ENCODE results near the gene SLAMF9. TPM values are rescaled to one million over a fixed set of nuclear protein-coding genes. Genes with fewer than 3 reads are reported as not detected.

The SLAMF9 gene
- total RNA-seq, 1 experiment from 2014 or later: not detected

GRCh38 chr1:159982280-159982679 is 28.2 kb upstream of the SLAMF9 start:
- Mint-ChIP-seq H3K36me3 (ENCODE audit: insufficient read depth in 1 of 3, low read depth in 3 of 3) (no peaks in the 10 kb centered on the region), H3K27ac (no peak overlapping the region), H3K4me1 (peaks cover 0 to 6% of the 10 kb centered on the region in 2 experiments; a peak in 2 of 4 replicates), H3K4me3 (no peak overlapping the region), H3K9me3 (no peaks in the 10 kb centered on the region), H3K27me3 (ENCODE audit: low read depth) (peaks cover 24% of the 10 kb centered on the region)
- Histone ChIP-seq H3K27ac (ENCODE audit: insufficient read length, low read depth, low read length) (no peak overlapping the region), H2BK12ac (ENCODE audit: insufficient read length, low read depth, low read length) (no peak overlapping the region), H3K18ac (ENCODE audit: insufficient read length, low read depth, low read length) (no peak overlapping the region), H4K91ac (ENCODE audit: insufficient read length, low read depth, low read length) (no peak overlapping the region), H2BK120ac (ENCODE audit: low read depth, low read length, poor library complexity, severe bottlenecking) (no peak overlapping the region), H3K4me2 (ENCODE audit: insufficient read depth, insufficient read length, low read length) (no peak overlapping the region), H3K23me2 (ENCODE audit: insufficient read length, low read depth, low read length, poor library complexity, severe bottlenecking) (no peaks in the 10 kb centered on the region), H2BK5ac (ENCODE audit: insufficient read length, low read length) (no peak overlapping the region), H3K9me3 (ENCODE audit: control insufficient read depth, low read depth, low read length) (no peaks in the 10 kb centered on the region), H3K9ac (ENCODE audit: extremely low read depth, insufficient read length, low read length) (no peak overlapping the region), H2BK20ac (ENCODE audit: low read depth, low read length, poor library complexity, severe bottlenecking) (no peak overlapping the region), H3K4ac (ENCODE audit: low read depth, low read length) (no peak overlapping the region), H3K27me3 (ENCODE audit: insufficient read depth, low read length) (no peaks in the 10 kb centered on the region), H3K79me2 (ENCODE audit: insufficient read depth, low read length) (no peaks in the 10 kb centered on the region), H3K4me1 (ENCODE audit: insufficient read depth, low read length) (no peaks in the 10 kb centered on the region), H3K79me1 (ENCODE audit: insufficient read depth, low read depth, low read length, poor library complexity, severe bottlenecking) (no peaks in the 10 kb centered on the region), H4K20me1 (ENCODE audit: control insufficient read depth, insufficient read depth, insufficient read length) (no peaks in the 10 kb centered on the region), H2AFZ (ENCODE audit: low read length) (no peak overlapping the region), H3K23ac (ENCODE audit: insufficient read length, low read depth, low read length) (no peak overlapping the region), H3K56ac (ENCODE audit: insufficient read length, low read depth, low read length) (no peak overlapping the region), H2BK15ac (ENCODE audit: low read depth, low read length) (no peak overlapping the region), H3K14ac (ENCODE audit: insufficient read depth, low read length) (no peak overlapping the region), H2AK5ac (ENCODE audit: insufficient read length, low read length) (no peak overlapping the region), H4K5ac (ENCODE audit: insufficient read length, low read depth, low read length) (no peak overlapping the region), H4K8ac (replicated peaks; ENCODE audit: insufficient read length, low read depth, low read length) (no peak overlapping the region), H3T11ph (ENCODE audit: low read length) (no peak overlapping the region)
- WGBS (ENCODE audit: extremely low coverage, insufficient read length, low lambda C conversion rate): 100% methylated on average over 1 of the region's 6 CpGs
- no peak for TF ChIP-seq CTCF (conservative IDR thresholded peaks at IDR 0.05)
- DNase-seq: no peak

All from H9 (cell line).